Activated CD8-positive, alpha-beta memory T cell treated with anti-CD3 and anti-CD28 coated beads, Interleukin-2, amount 50 U/mL, for 4 hours (primary cell): Measurements from ENCODE around the gene ZNF738.
"Not testable (repeated sequence)": the region's sequence is repeated elsewhere in the genome, so short reads cannot be mapped to it uniquely, and the experiment has no call there.

Experiments used
- DNase-seq: peaks from one replicate; pipeline ENCODE4 v3.0.0-alpha.2; 2020

The ZNF738 gene

DNA sequence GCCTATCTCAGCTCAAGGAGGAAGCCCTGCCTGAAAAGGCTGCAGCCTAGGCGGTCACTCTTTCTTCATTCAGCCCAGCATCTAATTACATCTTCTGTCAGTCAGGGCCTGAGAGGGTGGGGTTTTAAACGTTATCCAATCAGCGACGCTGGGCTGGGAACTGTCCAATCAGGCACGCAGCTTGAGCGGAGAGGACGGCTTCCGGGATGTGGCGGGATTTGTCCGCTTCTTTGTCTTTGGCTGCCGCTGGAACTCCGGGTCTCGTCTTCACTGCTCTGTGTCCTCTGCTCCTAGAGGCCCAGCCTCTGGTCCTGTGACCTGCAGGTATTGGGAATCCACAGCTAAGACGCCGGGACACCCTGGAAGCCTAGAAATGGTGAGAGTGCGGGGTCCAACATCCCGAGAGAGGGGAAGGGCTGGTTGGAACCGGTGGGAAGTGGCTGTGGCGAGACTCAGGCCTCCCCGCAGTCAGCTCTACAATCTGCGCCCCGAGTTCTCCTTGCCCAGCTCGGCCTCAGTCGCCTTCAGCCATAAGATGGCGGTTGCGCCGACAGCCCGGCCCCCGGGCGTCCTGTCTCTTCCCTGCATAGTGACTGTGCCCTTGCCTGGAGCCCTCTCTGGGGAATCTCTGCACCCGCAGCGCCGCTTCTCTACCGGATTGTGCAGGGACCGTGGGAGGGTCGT lies at the start of gene ZNF738:
ZNF738 (plus strand) TSS at position 233 of the 684 bp plus-strand sequence; CDS start at position 374, 141 bp downstream.
- peak; percentile 75 for DNase-seq

DNA sequence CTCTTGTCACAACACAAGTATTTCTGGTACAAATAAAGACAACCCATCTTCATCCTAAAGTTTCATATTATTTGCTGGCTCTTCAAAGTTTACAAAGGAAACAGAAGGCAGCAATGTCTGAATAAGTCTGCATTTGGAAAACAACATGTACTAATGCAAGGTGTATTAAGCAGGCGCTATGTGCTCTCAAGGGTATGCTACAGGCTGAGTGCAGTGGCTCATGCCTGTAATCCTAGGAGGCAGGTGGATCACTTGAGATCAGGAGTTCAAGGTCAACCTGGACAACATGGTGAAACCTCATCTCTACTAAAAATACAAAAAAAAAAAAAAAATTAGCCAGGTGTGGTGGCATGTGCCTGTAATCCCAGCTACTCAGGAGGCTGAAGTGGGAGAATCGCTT lies 46.0 kb upstream of the ZNF738 start:
- DNase-seq = not testable (repeated sequence)

DNA sequence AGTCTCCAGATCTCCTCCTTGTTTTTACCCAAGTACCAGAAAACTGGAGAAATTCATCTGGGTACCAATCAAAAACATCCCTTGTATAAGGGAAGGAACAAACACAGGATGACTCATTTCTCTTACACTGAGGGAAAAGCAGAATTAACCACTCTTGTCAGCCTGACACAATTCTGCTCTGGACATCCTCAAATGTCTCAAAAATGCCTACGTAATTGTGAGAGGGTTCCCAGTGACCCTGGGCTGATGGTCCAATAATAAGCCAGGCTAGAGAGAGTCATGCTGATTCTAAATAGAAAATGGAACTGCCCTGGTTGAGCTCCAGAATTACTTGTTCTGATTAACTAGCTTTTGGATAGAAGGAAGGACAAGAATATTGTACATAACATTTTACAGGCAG lies 44.1 kb upstream of the ZNF738 start:
- DNase-seq = no peak

DNA sequence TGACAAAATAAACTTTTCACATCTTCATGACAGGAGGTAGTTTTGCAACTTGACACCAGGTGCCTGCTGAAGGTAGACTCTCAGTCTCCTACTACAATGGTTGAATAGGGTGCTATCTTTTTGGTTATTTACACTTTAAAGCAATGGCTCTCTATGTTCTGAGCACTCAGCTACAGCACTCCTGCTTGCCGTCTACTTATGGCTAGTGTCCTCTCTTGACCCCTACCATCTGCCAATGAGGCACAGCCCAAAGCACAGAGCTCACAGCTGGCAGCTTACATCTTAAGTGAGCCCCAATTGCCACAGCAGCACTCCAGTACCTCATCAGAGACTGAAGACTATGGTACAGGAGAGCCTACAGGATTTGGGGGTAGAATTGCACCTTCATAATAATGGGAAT lies 41.0 kb upstream of the ZNF738 start:
- DNase-seq = no peak

DNA sequence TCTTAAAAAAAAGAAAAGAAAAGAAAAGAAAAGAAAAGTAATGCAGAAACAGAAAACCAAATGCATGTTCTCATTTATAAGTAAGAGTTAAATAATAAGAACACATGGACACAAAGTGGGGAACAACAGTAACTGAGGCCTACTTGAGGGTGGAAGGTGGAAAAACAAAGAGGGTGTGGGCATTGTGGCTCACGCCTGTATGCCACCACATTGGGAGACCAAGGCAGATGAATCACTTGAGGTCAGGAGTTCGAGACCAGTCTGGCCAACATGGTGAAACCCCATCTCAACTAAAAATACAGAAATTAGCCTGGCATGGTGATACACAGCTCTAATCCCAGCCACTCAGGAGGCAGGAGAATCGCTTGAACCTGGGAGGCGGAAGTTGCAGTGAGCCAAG lies 37.7 kb upstream of the ZNF738 start:
- DNase-seq = no peak

DNA sequence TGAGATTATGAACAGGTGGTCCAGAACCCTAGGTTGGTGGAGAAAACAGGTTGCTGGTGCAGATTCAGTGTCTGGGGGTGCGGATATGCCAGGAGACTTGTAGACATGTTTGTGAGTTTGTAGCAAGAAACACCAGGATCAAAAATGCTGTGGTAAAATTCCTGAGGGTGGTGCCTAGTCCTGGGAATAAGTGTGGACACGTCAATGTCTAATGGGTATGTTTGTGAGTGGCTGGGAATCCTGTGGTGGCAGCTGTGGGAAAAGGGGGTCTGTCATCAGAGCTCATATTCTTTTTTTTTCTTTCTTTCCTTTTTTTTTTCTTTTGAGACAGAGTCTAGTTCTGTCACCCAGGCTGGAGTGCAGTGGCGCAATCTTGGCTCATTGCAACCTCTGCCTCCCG lies 36.8 kb upstream of the ZNF738 start:
- no peak for DNase-seq

DNA sequence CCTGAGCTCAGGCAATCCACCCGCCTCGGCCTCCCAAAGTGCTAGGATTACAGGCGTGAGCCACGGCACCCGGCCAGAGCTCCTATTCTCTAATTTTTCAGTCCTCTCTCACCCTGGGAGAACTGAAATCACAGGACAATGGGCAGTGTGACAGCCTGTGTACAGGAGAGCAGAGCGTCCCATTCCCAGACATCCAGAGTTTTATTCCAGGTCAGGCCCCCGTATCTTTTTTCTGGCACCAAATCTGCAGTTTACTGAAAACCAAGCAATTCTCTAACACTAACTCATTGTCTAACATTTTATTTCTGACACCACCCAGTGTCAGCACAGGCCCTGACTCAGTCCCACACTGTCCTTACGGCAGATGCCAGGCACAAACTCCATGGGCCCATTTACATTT lies 36.3 kb upstream of the ZNF738 start:
- DNase-seq = no peak

DNA sequence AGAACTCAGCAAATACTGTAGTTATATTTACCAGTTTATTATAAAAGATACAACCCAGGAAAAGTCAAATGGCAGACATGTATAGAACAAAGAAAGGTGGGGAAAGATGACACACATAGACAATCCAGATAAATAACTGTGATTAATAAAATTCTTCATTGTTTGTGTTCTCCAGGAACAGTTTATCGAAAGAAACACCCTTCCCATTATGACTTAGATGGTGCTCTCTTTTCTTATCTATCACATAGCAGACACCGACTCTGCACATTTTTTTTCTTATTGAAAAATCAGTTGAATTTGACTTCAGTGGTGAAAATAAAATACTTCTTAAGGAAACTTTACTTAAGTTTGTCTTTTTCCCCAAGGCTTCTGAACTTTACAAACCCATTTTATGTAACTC lies 35.8 kb upstream of the ZNF738 start:
- no peak for DNase-seq

DNA sequence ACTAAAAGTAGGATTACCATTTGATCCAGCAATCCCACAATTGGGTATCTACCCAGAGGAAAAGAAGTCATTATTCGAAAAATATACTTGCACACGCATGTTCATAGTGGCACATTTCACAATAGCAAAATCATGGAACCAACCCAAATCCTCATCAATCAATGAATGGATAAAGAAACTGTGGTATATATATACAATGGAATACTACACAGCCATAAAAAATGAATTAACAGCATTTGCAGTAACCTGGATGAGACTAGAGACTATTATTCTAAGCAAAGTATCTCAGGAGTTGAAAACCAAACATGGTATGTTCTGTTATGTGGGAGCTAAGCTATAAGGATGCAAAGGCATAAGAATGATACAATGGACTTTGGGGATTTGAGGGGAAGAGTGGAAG lies 32.6 kb upstream of the ZNF738 start:
- DNase-seq = no peak

DNA sequence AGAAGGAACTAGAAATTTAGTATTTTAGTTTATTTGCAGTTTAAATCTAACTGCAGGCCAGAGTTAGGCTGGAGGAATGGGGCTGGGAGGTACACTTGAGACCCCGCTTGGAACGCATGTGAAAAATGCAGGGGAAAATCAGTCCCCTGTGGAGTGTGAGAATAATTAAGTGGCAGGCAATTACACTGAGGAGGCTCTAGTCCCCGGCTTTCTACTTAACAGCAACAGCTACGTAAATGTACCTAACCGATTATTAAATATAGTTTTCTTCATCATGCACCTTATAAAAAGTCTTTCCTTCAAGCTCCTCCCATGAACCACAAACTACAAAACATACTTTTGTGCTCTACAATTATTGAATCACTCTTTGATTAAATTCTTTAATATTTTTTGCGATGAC lies 30.4 kb upstream of the ZNF738 start:
- DNase-seq = no peak

DNA sequence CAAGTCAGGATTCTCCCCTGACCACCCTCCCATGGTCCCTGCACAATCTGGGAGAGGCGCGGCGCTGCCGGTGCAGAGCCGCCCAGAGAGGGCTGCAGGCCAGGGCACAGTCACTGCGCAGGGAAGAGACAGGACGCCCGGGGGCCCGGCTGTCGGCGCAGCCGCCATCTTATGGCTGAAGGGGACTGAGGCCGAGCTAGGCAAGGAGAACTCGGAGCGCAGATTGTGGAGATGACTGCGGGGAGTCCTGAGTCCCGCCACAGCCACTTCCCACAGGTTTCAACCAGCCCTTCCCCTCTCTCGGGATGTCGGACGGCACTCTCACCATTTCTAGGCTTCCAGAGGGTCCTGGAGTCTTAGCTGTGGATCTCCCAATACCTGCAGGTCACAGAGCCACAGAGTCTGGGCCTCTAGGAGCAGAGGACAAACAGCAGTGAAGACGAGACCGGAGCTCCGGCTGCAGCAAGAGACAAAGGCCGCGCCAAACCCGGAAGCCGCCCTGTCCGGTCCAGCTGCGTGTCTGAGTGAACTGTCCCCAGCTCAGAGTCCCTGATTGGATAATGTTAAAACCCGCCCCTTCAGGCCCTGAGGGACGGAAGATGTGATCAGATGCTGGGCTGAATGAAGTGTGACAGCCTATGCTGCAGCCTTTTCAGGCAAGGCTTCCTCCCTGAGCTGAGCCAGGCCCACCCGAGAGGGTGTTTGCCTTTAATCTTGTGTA lies 29.8 kb upstream of the ZNF738 start, which contains the start of gene ZNF708:
ZNF708 (minus strand) TSS at position 526 of the 721 bp plus-strand sequence; CDS start at position 328, 198 bp downstream.
- peak; percentile 68 for DNase-seq

DNA sequence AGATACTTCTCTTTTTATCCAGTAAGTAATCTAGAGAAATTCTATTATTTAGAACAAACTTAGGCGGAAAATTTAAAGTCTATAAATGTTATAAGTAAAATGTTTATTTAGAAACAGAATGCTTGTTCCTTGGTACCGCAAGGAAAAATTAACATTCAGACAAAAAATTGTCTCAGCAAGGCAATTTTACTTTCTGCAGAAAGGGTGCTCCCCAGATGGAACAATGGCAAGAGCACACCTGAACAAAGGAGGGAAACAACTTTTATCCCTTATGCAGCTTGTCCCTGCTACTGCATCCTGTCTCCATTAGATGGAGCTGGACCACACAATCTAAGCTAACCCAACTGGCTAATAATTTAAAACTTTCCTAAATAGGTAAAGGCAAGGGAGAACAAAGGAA lies 23.1 kb upstream of the ZNF738 start:
- no peak for DNase-seq

DNA sequence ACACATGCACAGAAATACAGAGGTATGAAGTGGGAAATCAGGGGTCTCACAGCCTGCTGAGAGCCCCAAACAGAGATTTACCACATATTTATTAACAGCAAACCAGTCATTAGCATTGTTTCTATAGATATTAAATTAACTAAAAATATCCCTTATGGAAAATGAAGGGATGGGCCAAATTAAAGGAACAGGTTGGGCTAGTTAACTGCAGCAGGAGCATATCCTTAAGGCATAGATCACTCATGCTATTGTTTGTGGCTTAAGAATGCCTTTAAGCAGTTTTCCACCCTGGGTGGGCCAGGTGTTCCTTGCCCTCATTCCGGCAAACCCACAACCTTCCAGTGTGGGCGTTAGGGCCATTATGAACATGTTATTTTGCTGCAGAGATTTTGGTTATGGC lies 14.0 kb upstream of the ZNF738 start:
- not testable (repeated sequence) for DNase-seq

DNA sequence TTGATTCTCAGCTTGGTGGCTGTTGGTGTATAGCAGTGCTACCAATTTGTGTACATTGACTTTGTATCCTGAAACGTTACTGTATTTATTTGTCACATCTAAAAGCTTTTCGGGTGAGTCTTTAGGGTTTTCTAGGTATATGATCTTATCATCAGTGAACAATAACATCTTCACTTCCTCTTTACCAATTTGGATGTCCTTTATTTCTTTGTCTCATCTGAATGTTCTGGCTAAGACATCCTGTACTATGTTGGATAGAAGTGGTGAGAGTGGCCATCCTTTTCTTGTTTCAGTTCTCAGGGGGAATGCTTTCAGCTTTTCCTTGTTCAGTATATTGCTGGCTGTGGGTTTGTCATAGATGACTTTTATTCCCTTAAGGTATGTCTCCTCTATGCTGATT lies 6.0 kb upstream of the ZNF738 start:
- no peak for DNase-seq

DNA sequence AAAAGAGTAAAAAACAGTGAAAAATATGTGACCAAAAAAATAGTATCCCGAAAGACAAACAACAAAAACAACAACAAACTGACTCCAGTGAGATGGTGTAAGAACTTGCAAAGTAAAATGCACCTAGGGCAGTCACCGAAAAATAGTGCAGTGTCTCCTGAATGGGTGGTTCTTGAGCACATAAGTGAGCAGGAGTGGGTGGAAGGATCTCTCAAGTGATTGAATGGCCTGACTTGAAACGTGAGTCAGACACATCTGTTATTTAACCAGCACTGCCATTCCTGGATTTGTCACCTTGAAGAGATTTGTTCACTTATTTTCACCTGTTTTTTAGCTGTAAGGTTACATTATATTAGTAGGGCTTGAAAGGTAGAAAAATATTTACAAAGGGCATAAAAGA lies 3.5 kb downstream of the ZNF738 start:
- no peak for DNase-seq

DNA sequence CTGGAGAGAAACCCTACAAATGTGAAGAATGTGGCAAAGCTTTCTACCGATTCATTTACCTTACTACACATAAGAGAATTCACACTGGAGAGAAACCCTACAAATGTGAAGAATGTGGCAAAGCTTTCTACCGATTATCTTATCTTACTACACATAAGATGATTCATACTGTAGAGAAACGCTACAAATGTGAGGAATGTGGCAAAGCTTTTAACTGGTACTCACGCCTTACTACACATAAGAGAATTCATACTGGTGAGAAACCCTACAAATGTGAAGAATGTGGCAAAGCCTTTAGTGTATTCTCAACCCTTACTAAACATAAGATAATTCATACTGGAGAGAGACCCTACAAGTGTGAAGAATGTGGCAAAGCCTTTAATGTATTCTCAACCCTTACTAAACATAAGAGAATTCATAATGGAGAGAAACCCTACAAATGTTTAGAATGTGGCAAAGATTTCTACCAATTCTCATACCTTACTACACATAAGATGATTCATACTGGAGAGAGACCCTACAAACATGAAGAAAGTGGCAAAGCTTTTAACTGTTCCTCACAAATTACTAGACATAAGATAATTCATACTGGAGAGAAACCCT lies 25.3 kb downstream of the ZNF738 start:
- no peak for DNase-seq

DNA sequence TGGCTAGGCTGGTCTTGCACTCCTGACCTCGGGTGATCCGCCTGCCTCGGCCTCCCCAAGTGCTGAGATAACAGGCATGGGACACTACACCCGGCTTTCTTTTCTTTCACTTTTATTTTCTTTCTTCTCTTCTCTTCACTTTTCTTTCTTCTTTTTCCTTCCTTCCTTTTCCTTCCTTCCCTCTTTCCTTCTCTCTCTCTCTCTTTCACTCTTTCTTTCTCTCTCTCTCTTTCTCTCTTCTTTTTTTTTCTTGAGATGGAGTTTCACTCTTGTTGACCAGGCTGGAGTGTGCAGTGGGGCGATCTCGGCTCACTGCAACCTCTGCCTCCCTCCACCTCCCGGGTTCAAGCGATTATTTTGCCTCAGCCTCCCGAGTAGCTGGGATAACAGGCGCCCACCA lies 37.3 kb downstream of the ZNF738 start:
- DNase-seq = no peak

DNA sequence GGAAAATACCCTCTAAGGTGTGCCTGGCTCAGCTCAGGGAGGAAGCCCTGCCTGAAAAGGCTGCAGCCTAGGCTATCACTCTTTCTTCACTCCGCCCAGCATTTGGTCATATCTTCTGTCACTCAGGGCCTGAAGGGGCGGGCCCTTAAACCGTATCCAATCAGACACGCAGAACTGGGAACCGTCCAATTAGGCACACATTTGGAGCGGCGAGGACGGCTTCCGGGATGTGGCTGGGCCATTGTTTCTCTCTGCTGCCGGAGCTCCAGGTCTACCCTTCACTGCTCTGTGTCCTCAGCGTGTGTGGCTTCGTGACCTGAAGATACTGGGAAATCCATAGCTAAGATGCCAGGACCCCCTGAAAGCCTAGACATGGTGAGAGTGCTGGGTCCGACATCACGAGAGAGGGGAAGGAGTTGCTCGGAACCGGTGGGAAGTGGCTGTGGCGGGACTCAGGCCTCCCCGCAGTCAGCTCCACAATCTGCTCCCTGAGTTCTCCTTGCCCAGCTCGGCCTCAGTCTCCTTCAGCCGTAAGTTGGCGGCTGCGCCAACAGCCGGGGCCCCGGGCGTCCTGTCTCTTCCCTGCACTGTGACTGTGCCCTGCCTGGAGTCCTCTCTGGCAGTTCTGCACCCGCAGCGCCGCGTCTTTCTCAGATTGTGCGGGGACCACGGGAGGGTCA lies 38.2 kb downstream of the ZNF738 start, which contains the start of gene ZNF493:
ZNF493 (plus strand) TSS at position 241 of the 680 bp plus-strand sequence; CDS start at position 346, 105 bp downstream.
- peak; percentile 86 for DNase-seq

DNA sequence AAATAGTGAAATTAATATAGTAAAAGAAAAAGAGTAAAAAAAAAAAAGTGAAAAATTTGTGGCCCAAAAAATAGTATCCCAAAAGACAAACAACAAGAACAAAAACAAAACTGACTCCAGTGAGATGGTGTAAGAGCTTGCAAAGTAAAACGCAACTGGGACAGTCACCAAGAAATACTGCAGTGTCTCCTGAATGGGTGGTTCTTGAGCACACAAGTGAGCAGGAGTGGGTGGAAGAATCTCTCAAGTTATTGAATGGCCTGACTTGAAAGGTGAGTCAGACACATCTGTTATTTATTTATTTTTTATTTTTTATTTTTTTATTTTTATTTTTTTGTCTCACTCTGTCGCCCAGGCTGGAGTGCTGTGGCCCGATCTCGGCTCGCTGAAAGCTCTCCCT lies 40.1 kb downstream of the ZNF738 start:
- DNase-seq = no peak

DNA sequence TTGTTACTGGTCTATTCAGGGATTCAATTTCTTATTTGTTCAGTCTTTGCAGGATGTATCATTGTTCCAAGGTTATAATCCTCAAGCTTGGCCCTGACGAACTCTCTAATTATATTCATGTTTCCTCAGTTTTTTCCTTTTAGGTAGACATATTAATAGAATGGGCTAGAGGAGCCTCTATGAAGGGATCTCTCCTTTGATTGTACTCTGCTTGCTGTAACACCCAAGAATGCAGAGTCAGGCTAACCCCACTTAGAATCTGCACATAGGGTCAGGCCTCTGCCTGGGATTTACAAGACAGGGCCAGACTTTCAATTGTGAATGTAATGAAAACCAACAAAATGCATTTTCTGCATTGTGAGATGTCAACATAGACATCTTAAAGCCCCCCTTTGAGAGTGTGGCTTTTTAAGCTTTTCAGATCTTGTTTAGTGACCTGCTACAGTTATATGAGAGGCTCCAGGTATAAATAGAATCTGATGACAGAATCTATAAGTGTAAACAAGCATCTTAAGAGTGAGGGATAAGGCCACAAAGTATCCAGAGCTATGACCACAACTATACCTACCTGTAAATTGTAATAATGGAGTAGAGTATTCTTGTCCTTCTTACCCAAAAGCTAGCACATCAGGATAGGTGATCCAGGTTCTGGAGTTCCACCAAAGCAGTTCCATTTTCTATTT lies 43.6 kb downstream of the ZNF738 start:
- DNase-seq = no peak

DNA sequence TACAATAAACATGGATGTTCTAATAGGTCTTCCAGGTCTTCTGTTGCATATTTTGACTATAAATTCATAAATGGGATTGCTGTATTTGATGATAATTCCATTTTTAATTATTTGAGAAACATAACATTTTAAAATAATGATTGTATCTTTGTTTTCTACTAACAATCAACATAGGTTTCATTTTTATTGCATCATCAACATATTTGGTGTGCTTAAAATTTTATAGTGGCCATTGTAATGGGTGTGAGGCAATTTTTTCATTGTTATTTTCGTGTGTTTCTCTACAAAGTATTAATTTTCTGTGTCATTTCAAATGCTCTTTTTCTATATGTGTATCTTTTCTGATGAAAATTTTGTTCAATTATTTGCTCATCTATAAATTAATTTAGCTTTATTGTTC lies 51.4 kb downstream of the ZNF738 start:
- no peak for DNase-seq

DNA sequence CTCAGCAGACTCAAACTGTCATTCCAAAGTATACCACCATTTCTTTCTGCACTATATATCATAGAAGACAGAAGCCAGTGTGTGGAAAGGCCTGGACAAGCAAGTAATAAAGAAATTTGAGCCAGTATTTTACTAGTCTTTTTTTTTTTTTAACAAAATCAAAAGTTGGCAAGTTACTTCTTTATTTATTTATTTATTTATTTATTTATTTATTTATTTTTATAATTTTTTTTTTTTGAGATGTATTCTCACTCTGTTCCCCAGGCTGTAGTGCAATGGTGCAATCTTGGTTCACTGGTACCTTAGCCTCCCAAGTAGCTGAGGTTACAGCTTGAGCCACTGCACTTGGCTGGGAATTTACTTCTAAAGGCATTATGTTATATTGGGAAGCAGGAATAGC lies 63.4 kb downstream of the ZNF738 start:
- no peak for DNase-seq
